ENCODE results near the gene MCU.

- TF ChIP-seq CTCF (IDR thresholded peaks at IDR 0.05) (no peak), POLR2A (IDR thresholded peaks at IDR 0.05) (no peak), POLR2AphosphoS5 (IDR thresholded peaks at IDR 0.05; ENCODE audit: insufficient read depth in 1 of 2, low read depth in 1 of 2) (no peak)
Observed at GRCh38 chr10:72753760-72754231, 61.9 kb downstream of the MCU start.
